ENCODE results near the gene SENP5.

SENP5 gene

DNA sequence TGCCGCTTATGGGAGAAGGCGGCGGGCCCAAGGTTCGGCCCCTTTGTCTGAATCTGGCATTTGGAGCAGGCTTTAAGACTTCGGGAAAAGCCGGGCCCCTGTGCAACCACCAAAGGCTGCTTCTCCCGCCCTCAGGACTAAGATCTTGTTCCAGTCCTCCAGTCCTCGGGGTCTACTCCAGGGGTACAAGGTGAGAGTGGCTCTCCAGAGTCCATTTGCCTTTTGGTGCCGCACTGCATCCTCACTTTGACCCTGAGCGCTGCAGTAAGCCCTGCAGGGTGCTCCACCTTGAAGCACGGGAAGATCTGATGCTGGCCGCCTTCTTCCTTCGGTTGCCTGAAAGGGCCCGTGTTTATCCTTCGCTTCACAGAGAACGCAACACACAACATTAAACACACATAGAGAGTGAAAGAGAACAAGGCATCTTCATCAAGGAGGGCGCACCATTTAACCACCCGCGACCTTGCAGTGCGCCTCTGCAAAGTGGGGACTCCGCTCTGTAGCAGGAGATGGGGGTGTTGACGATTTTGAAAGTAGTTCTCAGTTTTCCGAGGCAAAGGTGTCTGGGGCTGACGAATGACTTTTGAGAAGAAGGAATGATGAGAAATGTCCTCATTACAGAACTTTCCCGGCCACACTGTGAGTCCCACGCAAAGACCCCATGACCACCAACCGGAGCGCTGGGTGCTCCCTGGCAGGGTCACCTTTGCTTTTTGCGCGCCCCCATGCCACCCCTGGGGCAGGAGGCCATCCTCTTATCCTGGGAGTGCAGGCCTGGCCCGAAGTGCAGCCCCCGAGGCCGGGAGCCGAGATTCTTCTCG is 99.9 kb downstream of the SENP5 start:
- in situ Hi-C loops (cut with MboI; ENCODE audit: low sequenced_read_pairs) = no loop called here

DNA sequence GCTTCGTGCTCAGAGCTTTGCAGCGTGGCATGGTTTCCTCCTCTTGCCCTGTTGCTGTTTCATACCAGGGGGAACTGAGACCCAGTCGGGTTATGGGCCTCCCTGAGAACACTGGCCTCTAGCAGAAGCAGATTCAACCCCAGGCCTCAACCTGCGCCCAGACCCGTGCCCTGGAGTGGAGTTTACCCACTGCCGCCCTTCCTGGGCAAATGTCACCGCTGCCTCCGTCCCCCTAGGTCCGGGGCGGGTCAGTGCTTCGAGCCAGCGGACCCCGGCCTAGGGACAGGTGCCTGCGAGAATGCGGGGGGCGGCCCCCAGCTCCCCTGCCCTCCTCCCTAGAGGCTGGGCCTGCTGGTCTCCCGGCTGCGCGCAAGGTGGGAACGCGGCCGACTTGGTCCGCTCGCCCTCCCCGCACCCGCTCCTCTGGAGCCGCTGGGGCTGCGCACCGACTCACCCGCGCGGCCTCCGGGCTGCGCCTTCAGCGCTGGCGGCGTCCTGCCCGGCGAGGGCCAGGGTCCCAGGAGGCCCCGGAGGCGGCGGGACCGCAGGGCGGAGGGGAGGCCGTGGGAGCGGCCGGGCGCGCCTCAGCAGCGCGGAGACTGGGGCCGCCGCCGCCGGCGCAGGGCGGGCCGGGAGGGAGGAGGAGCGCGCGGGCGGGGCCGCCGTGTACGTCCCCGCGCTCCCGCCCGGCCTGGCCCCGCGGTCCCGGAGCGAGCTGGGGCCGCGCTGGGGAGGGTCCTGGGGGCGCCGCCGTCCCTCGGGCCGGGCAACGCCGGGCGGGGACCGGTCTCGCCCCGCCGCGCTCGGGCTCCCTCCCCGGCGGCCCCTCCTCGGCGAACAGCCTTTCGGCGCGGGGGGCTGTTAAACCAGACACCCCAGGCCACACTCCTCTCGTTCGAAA is 100.8 kb downstream of the SENP5 start, which contains the start of gene PIGZ:
Gene PIGZ (minus strand): TSS at position 601 of the 901 bp plus-strand sequence. CDS start 16,802 bp downstream, outside the sequence.
- in situ Hi-C loops (cut with MboI; ENCODE audit: low sequenced_read_pairs) = no loop called here

DNA sequence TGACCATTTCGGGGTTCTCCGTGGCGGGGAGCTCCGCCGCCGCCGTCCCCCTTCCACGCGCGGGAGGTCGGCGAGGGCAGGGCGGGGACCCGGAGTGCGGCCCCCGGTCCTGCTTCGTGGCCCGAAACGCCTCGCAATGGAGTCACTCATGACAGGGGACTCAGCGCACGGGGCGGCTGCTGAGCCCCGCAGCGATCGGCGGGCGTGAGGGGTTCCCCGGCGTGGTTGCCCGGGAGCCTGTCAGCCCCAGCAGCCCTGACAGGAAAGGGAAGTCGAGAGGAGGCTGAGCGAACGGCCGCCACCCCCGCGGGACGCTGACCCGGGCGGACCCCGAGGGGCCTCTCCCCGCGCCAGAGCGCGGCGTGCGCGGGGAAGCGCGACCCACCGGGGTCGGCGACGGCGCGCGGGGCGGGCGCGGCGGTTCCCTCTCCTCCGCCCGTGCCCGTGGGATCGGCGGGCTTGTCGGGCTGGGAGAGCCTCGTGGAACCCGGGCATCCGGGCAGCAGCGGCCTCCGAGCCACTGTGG is 101.5 kb downstream of the SENP5 start:
- in situ Hi-C loops (cut with MboI; ENCODE audit: low sequenced_read_pairs) = no loop called here

DNA sequence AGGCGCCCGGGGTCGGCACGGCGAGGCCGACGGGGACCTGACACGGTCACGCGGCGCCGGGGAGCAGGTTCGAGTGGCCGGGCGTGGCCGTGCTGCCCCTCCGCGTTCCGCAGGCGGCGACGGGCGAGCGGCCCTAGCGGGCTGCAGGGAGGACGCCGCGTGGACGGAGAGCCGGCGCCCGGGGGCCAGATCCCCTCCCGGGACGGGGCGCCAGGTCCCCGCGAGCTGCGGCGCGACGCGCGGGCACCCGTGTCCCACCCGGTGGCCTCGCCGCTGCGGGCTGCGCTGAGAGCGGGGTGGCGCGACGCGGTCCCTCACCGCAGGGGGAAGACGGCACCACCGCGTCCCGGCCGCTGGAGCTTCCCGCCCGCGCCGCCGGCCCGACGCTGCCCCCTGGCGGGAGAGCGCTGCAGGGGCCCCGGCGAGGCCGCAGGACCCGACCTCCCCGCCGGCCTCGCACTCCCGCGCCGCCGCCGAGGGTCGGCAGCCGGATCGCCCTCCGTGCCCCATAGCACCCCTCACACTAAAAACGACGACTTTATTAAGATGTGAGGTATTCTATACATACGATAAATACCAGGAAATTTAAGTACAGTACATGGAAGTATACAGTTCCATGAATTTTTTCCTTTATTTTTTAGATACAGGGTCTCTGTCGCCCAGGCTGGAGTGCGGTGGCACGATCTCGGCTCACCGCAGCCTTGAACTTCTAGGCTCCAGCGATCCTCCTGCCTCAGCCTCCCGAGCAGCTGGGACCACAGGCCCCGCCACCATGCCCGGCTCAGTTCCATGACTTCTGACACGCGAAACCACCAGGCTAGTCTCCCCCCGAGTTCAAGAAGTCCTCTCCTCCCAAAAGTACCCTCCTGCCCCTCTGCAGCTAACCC is 102.2 kb downstream of the SENP5 start:
- in situ Hi-C loops (cut with MboI; ENCODE audit: low sequenced_read_pairs) = no loop called here

DNA sequence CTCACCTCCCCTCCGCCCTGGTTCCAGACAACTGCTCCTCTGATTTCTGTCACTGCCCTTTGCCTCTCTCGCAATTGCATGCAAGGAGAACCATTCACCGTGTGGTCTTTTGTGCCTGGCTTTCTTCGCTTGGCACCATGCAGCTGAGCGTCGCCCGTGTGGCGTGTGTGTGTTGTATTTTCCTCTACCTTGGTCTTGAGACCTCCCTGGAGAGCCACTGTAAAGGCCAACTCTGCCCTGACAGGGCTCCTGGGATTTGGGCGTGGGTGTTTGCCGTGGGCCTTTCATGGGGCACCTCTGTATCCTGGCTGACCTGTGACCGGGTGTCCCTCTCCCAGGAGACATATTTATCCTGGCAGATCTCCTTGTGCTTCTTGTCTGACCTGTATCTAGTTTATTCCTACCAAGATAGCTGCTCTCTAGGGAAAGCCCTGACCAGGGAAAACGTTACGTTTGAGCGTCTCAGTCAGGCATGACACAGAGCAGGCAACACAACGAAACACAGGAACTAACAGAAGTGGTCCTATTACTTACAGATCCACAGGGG is 102.9 kb downstream of the SENP5 start:
- in situ Hi-C loops (cut with MboI; ENCODE audit: low sequenced_read_pairs) = no loop called here

DNA sequence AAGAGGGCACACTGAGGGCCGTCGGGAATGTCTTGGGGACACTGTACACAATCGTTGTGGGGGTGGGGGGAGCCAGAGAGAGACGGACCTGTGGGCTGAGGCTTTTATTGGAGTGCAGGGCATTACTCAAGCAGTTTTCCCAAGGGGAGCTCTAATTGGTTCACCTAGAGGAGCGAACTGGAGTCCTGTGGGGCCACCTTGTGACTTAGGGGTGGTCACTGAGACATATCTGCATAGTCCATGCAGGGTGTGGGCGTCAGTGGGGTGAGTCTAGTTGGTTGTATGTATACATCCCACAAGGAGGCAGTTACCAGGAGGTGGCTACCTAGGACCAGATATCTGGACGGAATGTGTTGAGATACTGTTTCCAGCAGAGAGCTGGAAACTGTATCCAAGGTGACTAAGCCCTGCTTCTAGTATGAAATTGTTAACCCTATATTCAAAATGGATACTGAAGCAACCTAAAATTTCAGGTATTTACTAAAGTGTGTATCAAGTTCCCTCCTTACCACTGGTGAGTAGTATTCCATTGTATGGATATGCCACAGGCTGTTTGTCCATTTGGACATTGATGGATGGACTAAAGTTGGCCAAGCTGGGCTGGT is 103.5 kb downstream of the SENP5 start:
- in situ Hi-C loops (cut with MboI; ENCODE audit: low sequenced_read_pairs) = no loop called here

DNA sequence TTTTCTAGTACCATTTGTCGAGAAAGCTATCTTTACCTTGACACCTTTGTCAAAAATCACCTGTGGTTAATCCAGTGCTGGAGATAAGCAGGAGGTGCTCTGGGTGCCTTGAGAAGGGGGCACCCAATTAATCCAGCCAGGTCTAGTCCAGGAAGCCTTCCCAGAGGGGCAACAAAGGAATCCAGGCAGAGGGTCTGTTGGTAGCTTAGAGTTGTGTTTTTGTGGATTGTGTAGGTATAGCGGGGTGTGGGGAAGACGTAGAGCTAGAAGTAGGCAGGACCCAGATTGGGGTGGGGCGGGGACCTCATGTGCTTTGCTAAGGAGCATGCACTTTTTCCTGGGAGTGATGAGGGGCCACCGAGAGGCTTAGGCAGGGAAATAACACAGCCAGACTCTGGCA is 106.9 kb downstream of the SENP5 start:
- in situ Hi-C loops (cut with MboI; ENCODE audit: low sequenced_read_pairs) = no loop called here

DNA sequence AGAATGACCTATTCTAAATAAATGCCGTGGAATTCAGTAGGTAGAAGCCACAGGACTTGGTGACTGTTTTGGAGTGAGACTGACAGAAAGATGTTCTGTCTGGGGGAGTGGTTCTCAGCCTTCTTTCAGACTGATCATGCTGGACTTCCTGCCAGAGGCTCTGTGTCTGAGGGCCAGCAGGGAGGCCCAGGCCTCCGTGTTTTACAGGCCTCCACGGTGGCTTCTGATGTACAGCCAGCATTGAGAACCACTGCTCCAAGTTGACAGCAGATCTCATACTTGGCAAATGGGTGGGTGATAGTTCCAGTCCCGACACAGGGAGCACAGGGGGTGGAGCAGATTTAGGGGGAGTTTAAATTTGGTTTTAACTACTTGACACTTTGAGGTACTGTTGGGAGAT is 107.6 kb downstream of the SENP5 start:
- in situ Hi-C loops (cut with MboI; ENCODE audit: low sequenced_read_pairs) = no loop called here

DNA sequence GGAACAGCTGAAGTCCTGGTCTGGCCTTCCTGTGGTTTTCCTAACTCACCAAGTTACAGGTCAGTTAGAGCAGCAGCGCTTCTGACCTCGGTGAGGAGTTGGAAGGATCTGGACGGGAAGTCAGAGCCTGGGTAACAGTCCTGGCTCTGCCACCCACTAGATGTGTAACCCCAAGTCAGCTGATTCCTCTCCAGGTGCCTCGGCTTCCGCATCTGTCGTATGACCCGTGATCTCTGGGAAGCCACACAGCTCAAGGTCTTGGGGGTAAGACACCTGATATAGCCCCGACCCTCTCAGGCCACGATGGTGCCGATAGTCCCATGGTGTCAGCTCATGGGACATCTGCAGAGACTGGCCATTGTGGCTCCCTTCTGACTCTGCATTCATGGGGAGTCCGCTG is 109.2 kb downstream of the SENP5 start:
- in situ Hi-C loops (cut with MboI; ENCODE audit: low sequenced_read_pairs) = no loop called here

DNA sequence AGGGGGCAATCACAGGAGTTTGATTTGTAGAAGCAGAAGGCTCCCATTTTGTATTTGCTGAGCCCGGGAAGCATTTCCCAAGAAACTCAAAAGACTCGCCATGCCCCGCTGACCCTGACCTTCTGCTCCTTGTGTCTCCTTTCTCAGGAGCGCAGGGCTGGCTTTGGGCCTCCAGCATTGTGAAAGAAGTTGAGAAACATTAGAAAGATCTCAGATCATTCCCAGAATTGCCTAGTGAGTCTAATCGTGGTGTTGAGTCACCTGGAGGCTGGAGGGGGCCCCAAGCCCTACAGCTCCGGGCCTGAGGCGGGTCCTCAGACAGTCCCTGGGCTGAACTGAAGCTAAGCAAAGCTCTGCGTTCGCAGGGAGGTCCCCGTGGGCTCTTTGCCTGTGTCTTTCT is 111.8 kb downstream of the SENP5 start:
- in situ Hi-C loops (cut with MboI; ENCODE audit: low sequenced_read_pairs) = no loop called here

DNA sequence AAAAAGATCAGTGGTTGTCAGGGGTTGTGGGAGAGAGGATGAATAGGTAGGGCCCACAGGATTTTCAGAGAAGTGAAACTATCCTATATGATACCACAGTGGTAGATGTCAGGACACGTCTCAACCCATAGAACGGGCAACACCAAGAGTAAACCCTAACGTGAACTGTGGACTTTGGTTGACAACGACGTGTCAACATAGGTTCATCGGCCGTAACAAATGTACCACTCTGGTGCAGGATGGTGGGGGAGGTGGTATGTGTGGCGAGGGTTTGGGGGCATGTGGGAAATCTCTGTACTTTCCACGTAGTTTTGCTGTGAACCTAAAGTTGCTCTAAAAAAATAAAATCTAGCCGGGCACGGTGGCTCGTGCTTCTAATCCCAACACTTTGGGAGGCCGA is 113.9 kb downstream of the SENP5 start:
- in situ Hi-C loops (cut with MboI; ENCODE audit: low sequenced_read_pairs) = no loop called here

DNA sequence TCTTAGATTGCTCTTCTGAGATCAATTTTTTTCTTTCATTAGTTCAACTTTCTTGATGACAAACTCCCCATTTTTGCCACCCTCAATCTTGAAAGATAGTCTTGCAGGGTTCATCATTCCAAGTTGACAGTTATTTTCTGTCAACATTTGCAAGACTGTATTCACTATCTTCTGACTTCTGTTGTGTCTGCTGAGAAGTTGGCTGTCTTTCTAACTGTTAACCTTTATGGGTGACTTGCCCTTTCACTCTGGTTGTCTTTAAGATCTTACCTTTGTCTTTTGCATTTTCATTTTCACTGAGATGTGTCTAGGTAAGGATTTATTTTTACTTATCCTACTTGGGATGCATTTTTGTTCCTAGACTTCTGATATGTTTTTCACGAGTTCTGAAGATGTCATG is 115.5 kb downstream of the SENP5 start:
- in situ Hi-C loops (cut with MboI; ENCODE audit: low sequenced_read_pairs) = no loop called here

Measured in HL-60/S4 treated with phorbol 12-myristate 13-acetate at 8.2 ng/mL for 4 days and 3 days (cell line).